Erythroblast (primary cell): ENCODE measurements around the gene METTL27.
"Not testable (repeated sequence)": the region's sequence is repeated elsewhere in the genome, so short reads cannot be mapped to it uniquely, and the experiment has no call there.

ENCODE experiments used
- DNase-seq, 2 experiments: peaks; one replicate each; lab custom pipeline; 2025; lab: John Stamatoyannopoulos, UW
- GATA1 ChIP-seq: IDR thresholded peaks from 2 replicates; pipeline ENCODE4 v1.6.1; 2011; ENCODE audit warnings: low read depth, mild to moderate bottlenecking, control low read depth, low read length, moderate library complexity
- POLR2A ChIP-seq: IDR thresholded peaks from 2 replicates; pipeline ENCODE4 v1.6.1; 2011; ENCODE audit warnings: mild to moderate bottlenecking, low read length

METTL27 gene

DNA sequence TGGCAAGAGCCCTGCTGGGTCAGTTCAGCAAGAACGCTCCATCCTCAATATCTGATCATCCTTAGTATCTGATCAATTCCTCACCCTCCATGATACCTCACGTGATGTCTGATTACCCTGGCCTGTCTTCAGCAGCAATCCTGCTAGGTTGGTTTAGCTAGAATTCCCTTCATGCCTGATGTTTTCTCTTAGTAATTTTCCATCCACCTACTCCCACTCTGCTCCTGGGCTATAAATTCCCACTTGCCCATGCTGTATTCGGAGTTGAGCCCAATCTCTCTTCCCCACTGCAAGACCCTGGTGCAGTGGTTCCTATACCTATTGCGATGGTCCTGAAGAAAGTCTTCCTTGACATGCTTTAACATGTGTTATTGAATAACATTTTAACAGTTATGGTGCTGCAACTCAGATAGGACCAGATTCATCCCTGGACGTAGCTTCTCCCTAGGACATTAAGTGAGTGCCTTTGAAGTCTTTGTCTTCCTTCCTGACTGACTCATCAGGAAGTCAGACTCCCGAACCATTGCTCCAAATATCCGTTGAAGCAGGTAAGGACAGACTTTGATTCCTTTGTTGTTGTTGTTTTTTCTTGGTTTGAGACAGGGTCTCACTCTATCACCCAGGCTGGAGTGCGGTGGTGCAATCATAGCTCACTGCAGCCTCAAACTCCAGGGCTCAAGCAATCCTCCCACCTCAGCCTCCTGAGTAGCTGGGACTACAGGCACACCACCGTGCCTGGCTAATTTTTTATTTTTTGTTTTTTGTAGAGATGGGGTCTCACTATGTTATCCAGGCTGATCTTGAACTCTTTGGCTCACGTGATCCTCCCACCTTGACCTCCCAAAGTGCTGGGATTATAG, 42.8 kb downstream of the METTL27 start:
- no peak for DNase-seq
- no peak for TF ChIP-seq GATA1
- TF ChIP-seq POLR2A, result no peak

DNA sequence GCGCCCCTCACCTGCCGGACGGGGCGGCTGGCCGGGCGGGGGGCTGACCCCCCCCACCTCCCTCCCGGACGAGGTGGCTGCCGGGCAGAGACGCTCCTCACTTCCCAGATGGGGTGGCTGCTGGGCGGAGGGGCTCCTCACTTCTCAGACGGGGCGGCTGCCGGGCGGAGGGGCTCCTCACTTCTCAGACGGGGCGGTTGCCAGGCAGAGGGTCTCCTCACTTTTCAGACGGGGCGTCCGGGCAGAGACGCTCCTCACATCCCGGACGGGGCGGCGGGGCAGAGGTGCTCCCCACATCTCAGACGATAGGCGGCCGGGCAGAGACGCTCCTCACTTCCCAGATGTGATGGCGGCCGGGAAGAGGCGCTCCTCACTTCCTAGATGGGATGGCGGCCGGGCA, 45.1 kb downstream of the METTL27 start:
- not testable (repeated sequence) for DNase-seq

DNA sequence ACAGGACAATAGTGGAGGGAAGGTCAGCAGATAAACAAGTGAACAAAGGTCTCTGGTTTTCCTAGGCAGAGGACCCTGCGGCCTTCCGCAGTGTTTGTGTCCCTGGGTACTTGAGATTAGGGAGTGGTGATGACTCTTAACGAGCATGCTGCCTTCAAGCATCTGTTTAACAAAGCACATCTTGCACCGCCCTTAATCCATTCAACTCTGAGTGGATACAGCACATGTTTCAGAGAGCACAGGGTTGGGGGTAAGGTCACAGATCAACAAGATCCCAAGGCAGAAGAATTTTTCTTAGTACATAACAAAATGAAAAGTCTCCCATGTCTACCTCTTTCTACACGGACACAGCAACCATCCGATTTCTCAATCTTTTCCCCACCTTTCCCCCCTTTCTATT, 45.7 kb downstream of the METTL27 start:
- not testable (repeated sequence) for DNase-seq

DNA sequence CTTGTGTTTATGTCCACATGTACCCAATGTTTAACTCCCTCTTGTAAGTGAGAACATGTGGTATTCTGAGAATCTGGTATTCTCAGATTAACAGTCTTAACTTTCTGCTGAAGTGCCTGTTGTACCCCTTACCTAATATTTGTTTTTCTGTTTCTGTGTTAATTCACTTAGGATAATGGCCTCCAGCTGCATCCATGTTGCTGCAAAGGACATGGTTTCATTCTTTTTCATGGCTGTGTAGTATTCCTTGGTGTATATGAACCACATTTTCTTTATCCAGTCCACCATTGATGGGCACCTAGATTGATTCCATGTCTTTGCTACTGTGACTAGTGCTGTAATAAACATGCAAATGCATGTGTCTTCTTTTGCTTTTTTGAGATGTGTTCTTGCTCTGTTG, 47.1 kb downstream of the METTL27 start:
- DNase-seq, result not testable (repeated sequence)

DNA sequence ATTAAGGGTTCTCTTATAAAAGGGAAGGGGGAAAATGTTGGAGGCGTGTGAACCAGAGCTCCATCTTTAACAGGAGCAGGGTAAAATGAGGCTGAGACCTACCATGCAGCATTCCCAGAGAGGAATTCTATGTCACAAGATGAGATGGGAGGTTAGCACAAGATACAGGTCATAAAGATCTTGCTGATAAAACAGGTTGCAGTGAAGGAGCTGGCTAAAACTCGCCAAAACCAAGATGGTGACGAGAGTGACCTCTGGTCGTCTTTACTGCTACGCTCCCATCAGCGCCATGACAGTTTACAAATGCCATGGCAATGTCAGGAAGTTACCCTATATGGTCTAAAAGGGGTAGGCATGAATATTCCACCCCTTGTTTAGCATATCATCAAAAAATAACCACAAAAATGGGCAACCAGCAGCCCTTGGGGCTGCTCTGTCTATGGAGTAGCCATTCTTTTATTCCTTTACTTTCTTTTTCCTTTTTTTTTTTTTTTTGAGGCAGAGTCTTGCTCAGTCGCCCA, 51.1 kb downstream of the METTL27 start:
- DNase-seq, result not testable (repeated sequence)

DNA sequence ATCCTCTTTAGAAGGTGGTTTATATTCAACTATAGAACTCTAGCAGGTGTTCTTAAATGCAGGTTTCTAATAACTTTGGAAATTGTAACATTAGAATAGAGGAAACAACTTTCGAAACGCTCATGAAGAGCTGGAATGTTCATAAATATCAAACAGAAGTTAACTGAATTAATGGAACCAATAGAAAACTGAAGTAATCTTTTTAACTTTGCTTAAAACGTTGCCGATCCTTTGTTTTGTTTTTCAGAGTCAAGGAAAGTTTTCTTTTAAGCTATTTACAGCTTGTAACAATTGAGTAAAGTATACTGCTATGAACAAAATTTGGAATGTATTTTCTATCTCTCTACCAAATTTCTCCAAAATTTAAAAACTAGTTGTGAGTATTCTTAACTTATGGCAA, 53.3 kb downstream of the METTL27 start:
- no peak for TF ChIP-seq GATA1
- no peak for TF ChIP-seq POLR2A
- DNase-seq, result no peak

DNA sequence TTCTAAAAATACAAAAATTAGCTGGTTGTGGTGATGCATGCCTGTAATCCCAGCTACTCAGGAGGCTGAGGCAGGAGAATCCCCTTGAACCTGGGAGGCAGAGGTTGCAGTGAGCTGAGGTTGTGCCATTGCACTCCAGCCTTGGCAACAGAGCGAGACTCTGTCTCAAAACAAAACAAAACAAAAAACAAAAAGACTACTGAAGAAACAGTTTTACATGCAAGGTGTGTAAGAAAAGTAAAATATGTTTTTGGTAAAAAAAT, 54.6 kb downstream of the METTL27 start:
- DNase-seq, result not testable (repeated sequence)

DNA sequence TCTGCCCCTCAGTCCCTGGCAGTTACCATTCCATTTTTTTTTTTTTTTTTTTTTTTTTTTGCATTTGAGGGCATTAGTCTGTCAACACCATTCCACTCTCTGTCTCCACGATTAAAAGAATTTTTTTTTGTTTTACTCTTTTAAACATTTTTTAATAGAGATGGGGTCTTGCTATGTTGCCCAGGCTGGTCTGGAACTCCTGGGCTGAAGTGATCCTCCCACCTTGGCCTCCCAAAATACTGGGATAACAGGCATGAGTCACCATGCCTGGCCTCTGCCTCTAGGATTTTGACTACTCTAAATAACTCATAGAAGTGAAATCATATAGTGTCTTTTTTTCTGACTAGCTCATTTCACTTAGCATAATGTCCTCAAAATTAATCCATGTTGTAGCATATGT, 55.7 kb downstream of the METTL27 start:
- TF ChIP-seq POLR2A (no peak), GATA1 (no peak)
- DNase-seq, result no peak
